Endodermal cell (in vitro differentiated cells): Measurements from ENCODE around the gene CHML. TPM values are rescaled to one million over a fixed set of nuclear protein-coding genes. Genes with fewer than 3 reads are reported as not detected.

Experiments used
- DNase-seq: peaks from one replicate; pipeline ENCODE4 v3.0.0-alpha.2; 2017
- H3K27ac ChIP-seq: 2 replicates; pipeline ENCODE4 v1.5.1; 2013; ENCODE audit warnings: mild to moderate bottlenecking, low read depth, low read length, moderate library complexity
- H3K27me3 ChIP-seq: 2 replicates; pipeline ENCODE4 v1.6.1; 2013; ENCODE audit warnings: mild to moderate bottlenecking, low read length, moderate library complexity; ENCODE audit not compliant: insufficient read depth, control insufficient read depth, poor library complexity, severe bottlenecking
- H3K36me3 ChIP-seq: 2 replicates; pipeline ENCODE4 v1.7.0; 2013; ENCODE audit warnings: mild to moderate bottlenecking, low read length, moderate library complexity; ENCODE audit not compliant: control insufficient read depth, insufficient read depth
- H3K4me1 ChIP-seq: one replicate; pipeline ENCODE4 v1.7.0; 2013; ENCODE audit warnings: low read length; ENCODE audit not compliant: control insufficient read depth, insufficient read depth
- H3K4me3 ChIP-seq: 2 replicates; pipeline ENCODE4 v1.5.1; 2013; ENCODE audit warnings: mild to moderate bottlenecking, low read length, moderate library complexity
- H3K9ac ChIP-seq: 2 replicates; pipeline ENCODE4 v1.6.1; 2013; ENCODE audit warnings: mild to moderate bottlenecking, low read length, moderate library complexity; ENCODE audit not compliant: poor library complexity, severe bottlenecking; ENCODE audit errors: extremely low read depth
- H3K9me3 ChIP-seq: 2 replicates; pipeline ENCODE4 v1.6.1; 2013; ENCODE audit warnings: mild to moderate bottlenecking, low read length, moderate library complexity; ENCODE audit not compliant: control insufficient read depth
- H3K27ac Mint-ChIP-seq: 2 replicates; pipeline ENCODE4 v1.8.0; 2020; ENCODE audit warnings: mixed read lengths
- H3K27me3 Mint-ChIP-seq: 2 replicates; pipeline ENCODE4 v1.8.0; 2021; ENCODE audit warnings: mild to moderate bottlenecking, mixed read lengths; ENCODE audit not compliant: insufficient read depth
- H3K36me3 Mint-ChIP-seq: 2 replicates; pipeline ENCODE4 v1.8.0; 2020; ENCODE audit warnings: low read depth, mixed read lengths
- H3K4me1 Mint-ChIP-seq: 2 replicates; pipeline ENCODE4 v1.8.0; 2020; ENCODE audit warnings: mixed read lengths
- H3K4me3 Mint-ChIP-seq: 2 replicates; pipeline ENCODE4 v1.8.0; 2020; ENCODE audit warnings: mild to moderate bottlenecking, moderate library complexity, mixed read lengths
- H3K9me3 Mint-ChIP-seq: 2 replicates; pipeline ENCODE4 v1.8.0; 2020; ENCODE audit warnings: mild to moderate bottlenecking, mixed read lengths
- CTCF ChIP-seq: fragments of 200-600 bp; sonication (generic); conservative IDR thresholded peaks from 2 replicates; pipeline ENCODE4 v1.5.0; 2021; ENCODE audit warnings: antibody characterized with exemption, mild to moderate bottlenecking
- WGBS, 2 experiments: methylation state at CpG; one replicate each; pipeline versions ENCODE4 v1.1.5 to v1.1.7; 2013; ENCODE audit warnings: missing lambda C conversion rate in 2 of 2, mixed read lengths in 1 of 2; ENCODE audit not compliant: insufficient coverage in 1 of 2, insufficient read length in 1 of 2; 5-methylcytosine and 5-hydroxymethylcytosine counted together
- total RNA-seq, 2 donors: library from RNA; stranded (reverse); fragmentation: NEBNext Ultra II Directional in 1 of 2; extraction: Animal tissue kit (Norgen Biotek cat#: 25700) in 1 of 2; gene quantifications; 2 replicates in 1 of 2; 3 replicates in 1 of 2; pipeline ENCODE4 v1.2.1, GENCODE V29; 2021

The CHML gene
- total RNA-seq, 2 donors from 2014 or later: 16.4 to 28.5 TPM

DNA sequence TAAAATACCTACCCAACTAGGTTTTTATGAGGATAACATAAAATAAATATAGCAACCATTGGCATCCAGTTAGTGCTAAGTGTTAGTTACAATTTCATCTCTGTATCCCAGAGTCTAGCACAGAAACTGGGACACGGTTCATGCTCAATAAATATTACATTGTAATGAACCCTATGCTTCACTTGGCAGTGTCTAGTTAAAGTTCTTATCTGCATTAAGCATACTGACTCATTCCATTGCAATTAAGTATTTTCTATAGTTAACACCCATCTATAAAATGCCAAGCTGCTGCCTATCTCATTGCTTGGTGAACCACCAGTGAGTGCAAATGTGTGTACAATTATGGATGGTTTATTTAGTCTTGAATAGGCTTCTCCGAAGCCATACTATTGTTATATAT, 15.2 kb downstream of the CHML start:
- Mint-ChIP-seq H3K4me3 (no peak overlapping the region), H3K4me1 (peaks cover 1% of the 10 kb centered on the region), H3K36me3 (no peaks in the 10 kb centered on the region), H3K27me3 (no peaks in the 10 kb centered on the region), H3K27ac (no peak overlapping the region), H3K9me3 (no peaks in the 10 kb centered on the region)
- 88 to 100% methylated on average over 1 to 2 of the region's 2 CpGs for WGBS, 2 experiments
- H3K27me3 ChIP-seq: no peaks in the 10 kb centered on the region
- no peaks in the 10 kb centered on the region for H3K36me3 ChIP-seq
- no peak overlapping the region for H3K9ac ChIP-seq
- no peak overlapping the region for H3K27ac ChIP-seq
- TF ChIP-seq CTCF: no peak
- no peak for DNase-seq
- no peaks in the 10 kb centered on the region for H3K4me1 ChIP-seq
- no peaks in the 10 kb centered on the region for H3K9me3 ChIP-seq
- no peak overlapping the region for H3K4me3 ChIP-seq

DNA sequence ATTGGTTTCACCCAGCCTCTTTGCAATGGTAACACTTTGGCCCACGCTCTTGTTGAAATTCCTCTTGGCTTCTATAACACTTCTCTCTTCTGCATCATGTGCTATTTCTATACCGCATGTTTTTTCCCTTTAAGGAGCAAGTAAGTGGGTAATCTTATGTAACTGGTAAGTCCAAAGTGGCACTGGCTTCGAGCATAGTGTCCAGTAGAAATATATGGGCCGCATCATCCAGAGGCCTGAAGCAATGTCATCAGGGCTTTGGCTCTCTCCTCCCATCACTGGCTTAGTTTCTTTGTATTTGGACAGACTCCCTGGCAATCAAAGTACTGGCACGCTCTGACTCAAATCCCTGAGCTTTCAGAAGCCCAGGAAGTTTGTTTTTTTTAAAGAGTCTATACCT, 17.5 kb downstream of the CHML start:
- no peaks in the 10 kb centered on the region for H3K4me1 ChIP-seq
- Mint-ChIP-seq H3K27me3 (no peaks in the 10 kb centered on the region), H3K4me1 (peaks cover 1% of the 10 kb centered on the region), H3K9me3 (no peaks in the 10 kb centered on the region), H3K36me3 (no peaks in the 10 kb centered on the region), H3K4me3 (no peak overlapping the region), H3K27ac (no peak overlapping the region)
- no peak for TF ChIP-seq CTCF
- 93 to 100% methylated on average over 1 to 5 of the region's 5 CpGs for WGBS, 2 experiments
- H3K27me3 ChIP-seq: no peaks in the 10 kb centered on the region
- H3K27ac ChIP-seq: no peak overlapping the region
- H3K9ac ChIP-seq: no peak overlapping the region
- no peak for DNase-seq
- H3K9me3 ChIP-seq: no peaks in the 10 kb centered on the region
- H3K4me3 ChIP-seq: no peak overlapping the region
- H3K36me3 ChIP-seq: no peaks in the 10 kb centered on the region

- TF ChIP-seq CTCF: no peak
- WGBS, 2 experiments: 96% methylated on average over 6 to 7 of the region's 7 CpGs
- Mint-ChIP-seq H3K27ac (no peak overlapping the region), H3K9me3 (no peaks in the 10 kb centered on the region), H3K4me1 (peaks cover 3% of the 10 kb centered on the region), H3K4me3 (no peak overlapping the region), H3K27me3 (no peaks in the 10 kb centered on the region), H3K36me3 (no peaks in the 10 kb centered on the region)
- DNase-seq: no peak
- Histone ChIP-seq H3K9ac (no peak overlapping the region), H3K4me1 (no peaks in the 10 kb centered on the region), H3K27ac (no peak overlapping the region), H3K9me3 (no peaks in the 10 kb centered on the region), H3K36me3 (no peaks in the 10 kb centered on the region), H3K27me3 (no peaks in the 10 kb centered on the region), H3K4me3 (no peak overlapping the region)
Observed at GRCh38 chr1:241617426-241617825, 22.7 kb downstream of the CHML start.
